Endodermal cell (in vitro differentiated cells): ENCODE results near the gene ACOT9. TPM values are rescaled to one million over a fixed set of nuclear protein-coding genes. Genes with fewer than 3 reads are reported as not detected.

ENCODE experiments used
- DNase-seq: peaks from one replicate; pipeline ENCODE4 v3.0.0-alpha.2; 2017
- H3K27ac ChIP-seq: 2 replicates; pipeline ENCODE4 v1.5.1; 2013; ENCODE audit warnings: mild to moderate bottlenecking, low read depth, low read length, moderate library complexity
- H3K27me3 ChIP-seq: 2 replicates; pipeline ENCODE4 v1.6.1; 2013; ENCODE audit warnings: mild to moderate bottlenecking, low read length, moderate library complexity; ENCODE audit not compliant: insufficient read depth, control insufficient read depth, poor library complexity, severe bottlenecking
- H3K36me3 ChIP-seq: 2 replicates; pipeline ENCODE4 v1.7.0; 2013; ENCODE audit warnings: mild to moderate bottlenecking, low read length, moderate library complexity; ENCODE audit not compliant: control insufficient read depth, insufficient read depth
- H3K4me1 ChIP-seq: one replicate; pipeline ENCODE4 v1.7.0; 2013; ENCODE audit warnings: low read length; ENCODE audit not compliant: control insufficient read depth, insufficient read depth
- H3K4me3 ChIP-seq: 2 replicates; pipeline ENCODE4 v1.5.1; 2013; ENCODE audit warnings: mild to moderate bottlenecking, low read length, moderate library complexity
- H3K9ac ChIP-seq: 2 replicates; pipeline ENCODE4 v1.6.1; 2013; ENCODE audit warnings: mild to moderate bottlenecking, low read length, moderate library complexity; ENCODE audit not compliant: poor library complexity, severe bottlenecking; ENCODE audit errors: extremely low read depth
- H3K9me3 ChIP-seq: 2 replicates; pipeline ENCODE4 v1.6.1; 2013; ENCODE audit warnings: mild to moderate bottlenecking, low read length, moderate library complexity; ENCODE audit not compliant: control insufficient read depth
- H3K27ac Mint-ChIP-seq: 2 replicates; pipeline ENCODE4 v1.8.0; 2020; ENCODE audit warnings: mixed read lengths
- H3K27me3 Mint-ChIP-seq: 2 replicates; pipeline ENCODE4 v1.8.0; 2021; ENCODE audit warnings: mild to moderate bottlenecking, mixed read lengths; ENCODE audit not compliant: insufficient read depth
- H3K36me3 Mint-ChIP-seq: 2 replicates; pipeline ENCODE4 v1.8.0; 2020; ENCODE audit warnings: low read depth, mixed read lengths
- H3K4me1 Mint-ChIP-seq: 2 replicates; pipeline ENCODE4 v1.8.0; 2020; ENCODE audit warnings: mixed read lengths
- H3K4me3 Mint-ChIP-seq: 2 replicates; pipeline ENCODE4 v1.8.0; 2020; ENCODE audit warnings: mild to moderate bottlenecking, moderate library complexity, mixed read lengths
- H3K9me3 Mint-ChIP-seq: 2 replicates; pipeline ENCODE4 v1.8.0; 2020; ENCODE audit warnings: mild to moderate bottlenecking, mixed read lengths
- WGBS, 2 experiments: methylation state at CpG; one replicate each; pipeline versions ENCODE4 v1.1.5 to v1.1.7; 2013; ENCODE audit warnings: missing lambda C conversion rate in 2 of 2, mixed read lengths in 1 of 2; ENCODE audit not compliant: insufficient coverage in 1 of 2, insufficient read length in 1 of 2; 5-methylcytosine and 5-hydroxymethylcytosine counted together
- long read RNA-seq, 4 experiments: library from polyadenylated mRNA in 2 of 4; library from RNA in 1 of 4; library from capped mRNA in 1 of 4; stranded (forward) in 3 of 4; unstranded in 1 of 4; transcript quantifications; one replicate each; pipeline ENCODE4 v2.0.0, GENCODE V29; 2020 to 2021; ENCODE audit warnings: inconsistent platforms in 1 of 4
- polyA plus RNA-seq, 2 experiments: library from polyadenylated mRNA; stranded (reverse); fragments of 50-300 nt; gene quantifications; one replicate each; pipeline ENCODE4 v1.2.3, GENCODE V29; 2013
- total RNA-seq, 2 donors: library from RNA; stranded (reverse); fragmentation: NEBNext Ultra II Directional in 1 of 2; extraction: Animal tissue kit (Norgen Biotek cat#: 25700) in 1 of 2; gene quantifications; 2 replicates in 1 of 2; 3 replicates in 1 of 2; pipeline ENCODE4 v1.2.1, GENCODE V29; 2021
- TF ChIP-seq, protein P1 (sequence below): fragments of 200-600 bp; sonication (generic); conservative IDR thresholded peaks from 2 replicates; pipeline ENCODE4 v1.5.0; 2021; ENCODE audit warnings: antibody characterized with exemption, mild to moderate bottlenecking

ACOT9 gene, protein sequence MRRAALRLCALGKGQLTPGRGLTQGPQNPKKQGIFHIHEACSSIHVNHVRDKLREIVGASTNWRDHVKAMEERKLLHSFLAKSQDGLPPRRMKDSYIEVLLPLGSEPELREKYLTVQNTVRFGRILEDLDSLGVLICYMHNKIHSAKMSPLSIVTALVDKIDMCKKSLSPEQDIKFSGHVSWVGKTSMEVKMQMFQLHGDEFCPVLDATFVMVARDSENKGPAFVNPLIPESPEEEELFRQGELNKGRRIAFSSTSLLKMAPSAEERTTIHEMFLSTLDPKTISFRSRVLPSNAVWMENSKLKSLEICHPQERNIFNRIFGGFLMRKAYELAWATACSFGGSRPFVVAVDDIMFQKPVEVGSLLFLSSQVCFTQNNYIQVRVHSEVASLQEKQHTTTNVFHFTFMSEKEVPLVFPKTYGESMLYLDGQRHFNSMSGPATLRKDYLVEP
- total RNA-seq: 10 to 100 TPM; 34.6 to 58.4 TPM
- polyA plus RNA-seq (2013, experiment 1 of 2): 32.4 TPM
- polyA plus RNA-seq (2013, experiment 2 of 2): 26.2 TPM
- long read RNA-seq, experiment 1, transcript ACOT9-201 (15 exons, 1,675 nt): major isoform, 10 of 19 reads
- long read RNA-seq, experiment 1, partial matches to known transcripts: 5 of 19 reads
- long read RNA-seq, experiment 1, other reads (novel, unspliced or antisense): 4 of 19 reads
- long read RNA-seq, experiment 2, transcript ACOT9-201 (15 exons, 1,675 nt): major isoform, 38 of 49 reads
- long read RNA-seq, experiment 2, partial matches to known transcripts: 4 of 49 reads
- long read RNA-seq, experiment 2, other reads (novel, unspliced or antisense): 7 of 49 reads
- long read RNA-seq, experiment 3, transcript ACOT9-201 (15 exons, 1,675 nt): major isoform, 233 of 301 reads
- long read RNA-seq, experiment 3, partial matches to known transcripts: 4 of 301 reads
- long read RNA-seq, experiment 3, other reads (novel, unspliced or antisense): 63 of 301 reads
- long read RNA-seq, experiment 4, transcript ACOT9-201 (15 exons, 1,675 nt): major isoform, 106 of 132 reads
- long read RNA-seq, experiment 4, partial matches to known transcripts: 10 of 132 reads
- long read RNA-seq, experiment 4, other reads (novel, unspliced or antisense): 16 of 132 reads

DNA sequence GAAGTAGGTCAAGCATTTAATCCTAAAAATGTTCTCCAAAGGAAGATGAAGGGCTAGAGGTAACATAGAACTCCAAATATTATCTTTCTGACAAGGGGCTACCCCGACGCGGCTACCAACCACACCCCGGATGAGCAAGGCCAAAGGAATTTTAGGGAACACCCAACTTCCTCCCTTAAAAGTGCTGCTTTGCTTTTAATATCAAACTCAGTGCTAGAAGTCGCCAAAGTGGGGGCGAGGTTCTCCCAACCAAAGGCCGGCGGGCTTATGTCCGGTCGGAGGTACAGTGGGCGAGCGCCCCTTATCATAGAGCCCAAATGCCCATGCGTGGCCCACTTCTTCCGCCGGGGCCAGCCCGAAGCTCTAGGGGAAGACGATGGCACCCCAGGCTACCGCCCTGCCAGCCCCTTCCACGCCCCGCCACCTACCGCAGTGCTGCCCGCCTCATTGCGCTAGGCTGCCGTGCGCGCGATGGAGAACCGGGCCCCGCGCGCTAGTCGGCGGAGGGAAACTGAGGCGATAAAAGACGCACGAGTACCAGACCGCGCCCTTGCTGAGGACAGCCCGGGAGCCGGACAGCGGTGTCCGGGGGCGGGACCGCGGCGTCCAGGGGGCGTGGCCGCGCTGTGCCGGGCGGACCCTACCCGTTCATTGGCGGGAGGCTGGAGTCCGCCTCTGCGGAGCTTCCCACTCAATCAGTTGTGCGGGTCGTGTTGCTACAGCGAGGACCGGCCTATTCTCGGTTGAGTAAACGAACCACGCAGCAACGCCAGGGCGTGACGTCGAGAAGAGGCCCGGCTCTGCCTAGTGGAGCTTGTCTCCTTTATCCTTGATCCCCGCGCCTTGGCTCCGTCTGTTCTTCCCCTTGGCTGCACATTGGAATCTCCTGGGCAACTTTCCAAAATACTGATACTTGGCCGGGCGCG lies at the start of gene ACOT9:
ACOT9 (minus strand) TSS at position 580 of the 926 bp plus-strand sequence; CDS start at position 448, 132 bp downstream.
- peak within 1 kb of the TSS; percentile 88 for H3K4me3 ChIP-seq
- Mint-ChIP-seq H3K9me3 (no peaks in the 10 kb centered on the region), H3K4me1 (peaks cover 20% of the 10 kb centered on the region), H3K27ac (peak within 1 kb of the TSS; percentile 98), H3K4me3 (peak within 1 kb of the TSS; percentile 76), H3K27me3 (no peaks in the 10 kb centered on the region), H3K36me3 (no peaks in the 10 kb centered on the region)
- peak; percentile 95 for DNase-seq
- peak within 1 kb of the TSS; percentile 59 for H3K9ac ChIP-seq
- H3K27ac ChIP-seq: peak within 1 kb of the TSS; percentile 38
- H3K36me3 ChIP-seq: no peaks in the 10 kb centered on the region
- no peaks in the 10 kb centered on the region for H3K4me1 ChIP-seq
- H3K27me3 ChIP-seq: no peaks in the 10 kb centered on the region
- 2 to 43% methylated on average over 3 to 71 of the region's 73 CpGs for WGBS, 2 experiments
- no peaks in the 10 kb centered on the region for H3K9me3 ChIP-seq
- TF ChIP-seq, protein P1, sequence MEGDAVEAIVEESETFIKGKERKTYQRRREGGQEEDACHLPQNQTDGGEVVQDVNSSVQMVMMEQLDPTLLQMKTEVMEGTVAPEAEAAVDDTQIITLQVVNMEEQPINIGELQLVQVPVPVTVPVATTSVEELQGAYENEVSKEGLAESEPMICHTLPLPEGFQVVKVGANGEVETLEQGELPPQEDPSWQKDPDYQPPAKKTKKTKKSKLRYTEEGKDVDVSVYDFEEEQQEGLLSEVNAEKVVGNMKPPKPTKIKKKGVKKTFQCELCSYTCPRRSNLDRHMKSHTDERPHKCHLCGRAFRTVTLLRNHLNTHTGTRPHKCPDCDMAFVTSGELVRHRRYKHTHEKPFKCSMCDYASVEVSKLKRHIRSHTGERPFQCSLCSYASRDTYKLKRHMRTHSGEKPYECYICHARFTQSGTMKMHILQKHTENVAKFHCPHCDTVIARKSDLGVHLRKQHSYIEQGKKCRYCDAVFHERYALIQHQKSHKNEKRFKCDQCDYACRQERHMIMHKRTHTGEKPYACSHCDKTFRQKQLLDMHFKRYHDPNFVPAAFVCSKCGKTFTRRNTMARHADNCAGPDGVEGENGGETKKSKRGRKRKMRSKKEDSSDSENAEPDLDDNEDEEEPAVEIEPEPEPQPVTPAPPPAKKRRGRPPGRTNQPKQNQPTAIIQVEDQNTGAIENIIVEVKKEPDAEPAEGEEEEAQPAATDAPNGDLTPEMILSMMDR: no peak

DNA sequence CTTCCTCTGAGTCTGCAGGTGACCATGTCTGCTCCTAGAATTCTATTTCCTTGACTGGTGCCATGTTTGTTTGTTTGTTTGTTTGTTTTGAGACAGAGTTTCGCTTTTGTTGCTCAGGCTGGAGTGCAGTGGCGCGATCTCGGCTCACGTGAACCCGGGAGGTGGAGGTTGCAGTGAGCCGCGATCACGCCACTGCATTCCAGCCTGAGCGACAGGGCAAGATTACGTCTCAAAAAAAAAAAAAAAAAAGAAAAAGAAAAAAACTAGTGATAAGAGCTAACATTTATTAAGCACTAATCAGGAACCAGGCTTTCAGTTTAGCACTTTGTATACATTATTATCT lies 47.0 kb upstream of the ACOT9 start:
- Histone ChIP-seq H3K36me3 (no peaks in the 10 kb centered on the region), H3K27ac (no peak overlapping the region), H3K4me1 (no peaks in the 10 kb centered on the region), H3K9me3 (no peaks in the 10 kb centered on the region), H3K4me3 (no peak overlapping the region), H3K9ac (no peak overlapping the region), H3K27me3 (no peaks in the 10 kb centered on the region)
- TF ChIP-seq, protein P1: no peak
- Mint-ChIP-seq H3K27me3 (no peaks in the 10 kb centered on the region), H3K4me3 (no peak overlapping the region), H3K4me1 (peaks cover 21% of the 10 kb centered on the region), H3K9me3 (no peaks in the 10 kb centered on the region), H3K27ac (no peak overlapping the region), H3K36me3 (peaks cover 18% of the 10 kb centered on the region)
- WGBS, 2 experiments: 98% methylated on average over 6 of the region's 11 CpGs; no CpG with 5 or more reads in 1 of the 2 experiments
- DNase-seq: no peak
